H1 (cell line): ENCODE measurements around the gene C4orf46. TPM values are rescaled to one million over a fixed set of nuclear protein-coding genes. Genes with fewer than 3 reads are reported as not detected.

Experiments used
- HDAC2 ChIP-seq, 2 experiments: fragments of 300-600 bp in 1 of 2; sonication (generic) in 1 of 2; IDR thresholded peaks; 2 replicates each; pipeline ENCODE4 v1.6.1; 2011 to 2012; ENCODE audit warnings: low read depth in 2 of 2, low read length in 2 of 2, mild to moderate bottlenecking in 2 of 2, moderate library complexity in 2 of 2, borderline replicate concordance in 1 of 2, inconsistent platforms in 1 of 2
- SP2 ChIP-seq: IDR thresholded peaks from 2 replicates; pipeline ENCODE4 v1.6.1; 2012; ENCODE audit warnings: mild to moderate bottlenecking, low read length, inconsistent platforms
- SRF ChIP-seq: IDR thresholded peaks from 2 replicates; pipeline ENCODE4 v1.6.1; 2011; ENCODE audit warnings: mild to moderate bottlenecking, low read depth, low read length, moderate library complexity
- TCF12 ChIP-seq: IDR thresholded peaks from 2 replicates; pipeline ENCODE4 v1.6.1; 2011; ENCODE audit warnings: low read depth, mild to moderate bottlenecking, low read length
- YY1 ChIP-seq: IDR thresholded peaks from 2 replicates; pipeline ENCODE4 v1.6.1; 2011; ENCODE audit warnings: low read depth, mild to moderate bottlenecking, low read length
- polyA plus RNA-seq, 7 experiments: library from polyadenylated mRNA; depleted of rRNA in 3 of 7; stranded (reverse) in 5 of 7; unstranded in 2 of 7; fragments of >200 nt in 5 of 7; fragments of 200-250 nt in 2 of 7; gene quantifications; 1 replicate in 5 of 7; 2 replicates in 1 of 7; 4 replicates in 1 of 7; pipeline versions ENCODE4 v1.2.1 to v1.2.3, GENCODE V29; 2011 to 2013; ENCODE audit warnings: missing spikeins in 2 of 7, mixed read lengths in 2 of 7
- total RNA-seq: library from RNA; stranded (reverse); fragmentation: NEBNext Ultra II Directional; extraction: Animal tissue kit (Norgen Biotek cat#: 25700); gene quantifications from 2 replicates; pipeline ENCODE4 v1.2.1, GENCODE V29; 2021

C4orf46 gene
- total and polyA plus RNA-seq, 2 of the 8 experiments (the other 6 are each of a cell fraction or from before 2014, with no cell fraction given): 19.8 to 28.6 TPM

GRCh38 chr4:158644356-158644755 is 27.3 kb downstream of the C4orf46 start (continued):
- TF ChIP-seq HDAC2 (IDR thresholded peaks at IDR 0.05; ENCODE audit: borderline replicate concordance in 1 of 2, low read depth in 2 of 2, low read length in 2 of 2) (no peak), SRF (no peak), TCF12 (no peak), YY1 (no peak), SP2 (no peak)
